ENCODE data around the gene FAM180B. TPM values are rescaled to one million over a fixed set of nuclear protein-coding genes. Genes with fewer than 3 reads are reported as not detected.

FAM180B gene
- total RNA-seq, 1 experiment from 2014 or later: not detected

GRCh38 chr11:47578524-47579494 lies 7.7 kb upstream of the FAM180B start, which contains the start of the genes KBTBD4 and NDUFS3:
TSS of gene KBTBD4 (minus strand) at chr11:47578970. CDS start at chr11:47578951, 19 bp downstream.
TSS of gene NDUFS3 (plus strand) at chr11:47579074. CDS start at chr11:47579092, 18 bp downstream.
- ATAC-seq: peak; percentile 90
- Histone ChIP-seq H3K36me3 (ENCODE audit: control insufficient read depth in 1 of 2, insufficient read depth in 2 of 2, low read length in 2 of 2) (peaks cover 29 to 42% of the 10 kb centered on the region in 2 experiments), H3K4me3 (replicated peaks in 1 of 2; ENCODE audit: low read depth in 1 of 2, low read length in 2 of 2) (peak within 1 kb of the TSS; percentile 90 to 100), H3K4me2 (ENCODE audit: low read length) (peak within 1 kb of the TSS; percentile 80), H3K4me1 (ENCODE audit: control insufficient read depth in 1 of 2, insufficient read depth in 2 of 2, low read length in 2 of 2) (peaks cover 10 to 25% of the 10 kb centered on the region in 2 experiments), H2AFZ (ENCODE audit: low read depth, low read length, poor library complexity, severe bottlenecking) (no peak within 1 kb of the TSS), H3K9me2 (ENCODE audit: insufficient read depth) (no peaks in the 10 kb centered on the region), H4K20me1 (ENCODE audit: insufficient read depth) (no peaks in the 10 kb centered on the region), H3K79me2 (ENCODE audit: insufficient read depth, low read length) (peaks cover 59% of the 10 kb centered on the region), H3K9ac (ENCODE audit: low read length) (peak within 1 kb of the TSS; percentile 88), H3K27me3 (ENCODE audit: insufficient read depth, low read length) (no peaks in the 10 kb centered on the region), H3K27ac (ENCODE audit: low read depth, low read length) (peak within 1 kb of the TSS; percentile 76), H3K9me3 (ENCODE audit: control insufficient read depth in 1 of 2, insufficient read depth in 1 of 2, low read depth in 1 of 2, low read length in 2 of 2) (no peaks in the 10 kb centered on the region)
- CTCF ChIA-PET: no interaction called here
- peak; percentile 83 for DNase-seq (ENCODE audit: low read depth, low spot score)
- BruUV-seq (replicated peaks): TSS peak; percentile 74
- POLR2A ChIA-PET: interaction anchor here (0.7 to 1.0 kb wide), 2 partner anchors 9 to 14 kb away, joined by 4 to 5 read pairs; no protein-coding TSS in a partner anchor
- RAD21 ChIA-PET (ENCODE audit: low non-redundant PET in 1 of 2, low total read pairs in 2 of 2, uncharacterized antibody in 2 of 2, unreplicated experiment in 2 of 2): no interaction called here
- intact Hi-C loops (cut with micrococcal nuclease): no loop called here
- TF ChIP-seq CTCF (IDR thresholded peaks at IDR 0.05 in 2 of 3, conservative IDR thresholded peaks at IDR 0.05 in 1 of 3; ENCODE audit: borderline replicate concordance in 1 of 3, insufficient read depth in 1 of 3, low read depth in 2 of 3, low read length in 2 of 3): no peak
- TF ChIP-seq POLR2AphosphoS5 (IDR thresholded peaks at IDR 0.05; ENCODE audit: low read depth, low read length): peak; percentile 92
- TF ChIP-seq ZFX (IDR thresholded peaks at IDR 0.05): peak; percentile 60
- TF ChIP-seq POLR2A (IDR thresholded peaks at IDR 0.05; ENCODE audit: borderline replicate concordance, extremely low read depth, insufficient read depth, insufficient read length): peak; percentile 42
- TF ChIP-seq SIN3A (IDR thresholded peaks at IDR 0.05; ENCODE audit: low read depth): peak; percentile 68; the same call in 1 of the 2 replicates
- peak; percentile 83 for TF ChIP-seq EGR1 (IDR thresholded peaks at IDR 0.05; ENCODE audit: low read depth)
- TF ChIP-seq MAX (IDR thresholded peaks at IDR 0.05): peak; percentile 84
- peak; percentile 72 for TF ChIP-seq ZBTB33 (IDR thresholded peaks at IDR 0.05; ENCODE audit: extremely low read depth, insufficient replicate concordance, low read length)
- TF ChIP-seq ATF3 (IDR thresholded peaks at IDR 0.05): no peak
- TF ChIP-seq ELF1 (IDR thresholded peaks at IDR 0.05; ENCODE audit: borderline replicate concordance, low read depth): peak; percentile 59; the same call in 1 of the 2 replicates
- peak; percentile 89 for TF ChIP-seq SRF (IDR thresholded peaks at IDR 0.05; ENCODE audit: low read depth)
- TF ChIP-seq REST (IDR thresholded peaks at IDR 0.05; ENCODE audit: low read depth): no peak
- TF ChIP-seq TCF7L2 (IDR thresholded peaks at IDR 0.05; ENCODE audit: borderline replicate concordance, extremely low read depth, insufficient read depth, insufficient read length): peak; percentile 80
- TF ChIP-seq CBX3 (IDR thresholded peaks at IDR 0.05; ENCODE audit: low read depth): peak; percentile 97
- no peak for TF ChIP-seq EZH2 (IDR thresholded peaks at IDR 0.05)
- peak; percentile 76 for TF ChIP-seq SP1 (IDR thresholded peaks at IDR 0.05; ENCODE audit: low read depth)
- peak; percentile 98 for TF ChIP-seq YY1 (IDR thresholded peaks at IDR 0.05; ENCODE audit: extremely low read depth, insufficient replicate concordance, low read depth, low read length)
- TF ChIP-seq FOSL1 (IDR thresholded peaks at IDR 0.05; ENCODE audit: low read depth): no peak
